DMS53 treated with DMSO at 0.1 percent for 48 hours (cell line): Measurements from ENCODE around the gene AZU1.
"Not testable (repeated sequence)": the region's sequence is repeated elsewhere in the genome, so short reads cannot be mapped to it uniquely, and the experiment has no call there.

Source experiments
- DNase-seq: peaks from one replicate; lab custom pipeline; 2025; ENCODE audit not compliant: unreplicated experiment; lab: John Stamatoyannopoulos, UW

AZU1 gene

DNA sequence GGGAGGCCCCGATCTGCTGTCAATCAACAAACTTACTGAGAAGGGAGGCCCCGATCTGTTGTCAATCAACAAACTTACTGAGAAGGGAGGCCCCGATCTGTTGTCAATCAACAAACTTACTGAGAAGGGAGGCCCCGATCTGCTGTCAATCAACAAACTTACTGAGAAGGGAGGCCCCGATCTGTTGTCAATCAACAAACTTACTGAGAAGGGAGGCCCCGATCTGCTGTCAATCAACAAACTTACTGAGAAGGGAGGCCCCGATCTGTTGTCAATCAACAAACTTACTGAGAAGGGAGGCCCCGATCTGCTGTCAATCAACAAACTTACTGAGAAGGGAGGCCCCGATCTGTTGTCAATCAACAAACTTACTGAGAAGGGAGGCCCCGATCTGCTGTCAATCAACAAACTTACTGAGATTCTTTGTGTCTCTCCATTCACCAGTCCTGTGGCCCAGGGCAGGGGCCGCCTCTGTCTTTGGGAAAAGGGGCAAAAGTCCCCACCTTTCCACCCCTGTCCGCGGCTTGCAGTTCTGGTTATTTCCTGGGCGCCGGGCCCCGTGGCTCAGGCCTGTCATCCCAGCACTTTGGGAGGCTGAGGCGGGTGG is 26.1 kb downstream of the AZU1 start:
- not testable (repeated sequence) for DNase-seq

DNA sequence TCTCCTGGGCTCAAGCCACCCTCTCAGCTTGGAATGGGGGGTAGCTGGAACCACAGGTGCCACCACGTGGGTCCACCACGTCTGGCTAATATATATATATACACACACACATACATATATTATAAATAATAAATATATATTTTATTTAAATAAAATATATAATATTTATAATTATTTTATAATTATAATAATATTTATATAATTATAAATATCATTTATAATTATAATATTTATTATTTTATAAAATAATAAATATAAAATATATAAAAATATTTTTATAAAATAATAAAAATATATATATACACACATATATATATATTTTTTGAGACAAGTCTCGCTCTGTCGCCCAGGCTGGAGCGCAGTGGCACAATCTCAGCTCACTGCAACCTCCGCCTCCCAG is 26.9 kb downstream of the AZU1 start:
- no peak for DNase-seq

DNA sequence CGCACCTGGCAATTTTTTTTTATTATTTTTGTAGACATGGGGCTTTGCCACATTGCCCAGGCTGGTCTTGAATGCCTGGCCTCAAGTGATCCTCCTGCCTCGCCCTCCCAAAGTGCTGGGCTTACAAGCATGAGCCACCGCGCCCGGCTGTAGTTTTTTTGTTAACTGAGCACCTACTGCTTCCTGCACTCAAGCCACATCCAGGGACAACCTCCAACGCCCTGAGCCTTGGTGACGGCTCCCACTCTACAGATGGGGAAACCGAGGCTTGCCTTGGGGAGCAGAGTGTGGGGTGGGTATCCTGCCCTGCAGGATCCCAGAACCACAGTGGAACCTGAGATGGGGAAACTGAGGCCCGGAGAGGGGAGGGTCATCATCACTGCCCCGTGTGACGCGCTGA is 27.5 kb downstream of the AZU1 start:
- no peak for DNase-seq

DNA sequence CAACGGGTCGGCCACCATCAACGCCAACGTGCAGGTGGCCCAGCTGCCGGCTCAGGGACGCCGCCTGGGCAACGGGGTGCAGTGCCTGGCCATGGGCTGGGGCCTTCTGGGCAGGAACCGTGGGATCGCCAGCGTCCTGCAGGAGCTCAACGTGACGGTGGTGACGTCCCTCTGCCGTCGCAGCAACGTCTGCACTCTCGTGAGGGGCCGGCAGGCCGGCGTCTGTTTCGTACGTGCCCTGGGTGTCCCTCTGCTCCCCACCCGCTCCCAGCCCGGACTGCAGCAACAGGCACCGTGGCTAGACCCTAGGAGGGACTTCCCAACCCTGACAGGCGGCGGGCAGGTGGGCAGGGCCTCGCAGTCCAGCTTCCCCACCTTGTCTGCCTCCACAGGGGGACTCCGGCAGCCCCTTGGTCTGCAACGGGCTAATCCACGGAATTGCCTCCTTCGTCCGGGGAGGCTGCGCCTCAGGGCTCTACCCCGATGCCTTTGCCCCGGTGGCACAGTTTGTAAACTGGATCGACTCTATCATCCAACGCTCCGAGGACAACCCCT is 28.0 kb downstream of the AZU1 start:
- no peak for DNase-seq

DNA sequence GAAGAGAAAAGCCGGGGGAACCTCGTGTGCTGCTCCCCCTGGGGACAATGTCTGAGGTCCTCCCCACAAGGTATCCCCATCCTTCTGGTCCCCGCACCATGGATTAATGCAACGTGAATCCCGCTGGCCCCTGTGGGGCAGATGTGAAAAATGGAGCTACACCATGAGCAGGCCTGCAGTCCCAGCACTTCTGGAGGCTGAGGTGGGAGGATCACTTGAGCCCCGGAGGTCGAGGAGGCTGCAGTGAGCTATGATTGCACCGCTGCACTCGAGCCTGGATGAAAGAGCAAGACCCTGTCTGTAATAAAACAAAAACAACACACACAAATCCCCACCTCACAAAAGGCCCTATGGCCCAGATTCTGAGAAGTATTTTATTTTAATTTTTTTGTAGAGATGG is 30.6 kb downstream of the AZU1 start:
- no peak for DNase-seq

DNA sequence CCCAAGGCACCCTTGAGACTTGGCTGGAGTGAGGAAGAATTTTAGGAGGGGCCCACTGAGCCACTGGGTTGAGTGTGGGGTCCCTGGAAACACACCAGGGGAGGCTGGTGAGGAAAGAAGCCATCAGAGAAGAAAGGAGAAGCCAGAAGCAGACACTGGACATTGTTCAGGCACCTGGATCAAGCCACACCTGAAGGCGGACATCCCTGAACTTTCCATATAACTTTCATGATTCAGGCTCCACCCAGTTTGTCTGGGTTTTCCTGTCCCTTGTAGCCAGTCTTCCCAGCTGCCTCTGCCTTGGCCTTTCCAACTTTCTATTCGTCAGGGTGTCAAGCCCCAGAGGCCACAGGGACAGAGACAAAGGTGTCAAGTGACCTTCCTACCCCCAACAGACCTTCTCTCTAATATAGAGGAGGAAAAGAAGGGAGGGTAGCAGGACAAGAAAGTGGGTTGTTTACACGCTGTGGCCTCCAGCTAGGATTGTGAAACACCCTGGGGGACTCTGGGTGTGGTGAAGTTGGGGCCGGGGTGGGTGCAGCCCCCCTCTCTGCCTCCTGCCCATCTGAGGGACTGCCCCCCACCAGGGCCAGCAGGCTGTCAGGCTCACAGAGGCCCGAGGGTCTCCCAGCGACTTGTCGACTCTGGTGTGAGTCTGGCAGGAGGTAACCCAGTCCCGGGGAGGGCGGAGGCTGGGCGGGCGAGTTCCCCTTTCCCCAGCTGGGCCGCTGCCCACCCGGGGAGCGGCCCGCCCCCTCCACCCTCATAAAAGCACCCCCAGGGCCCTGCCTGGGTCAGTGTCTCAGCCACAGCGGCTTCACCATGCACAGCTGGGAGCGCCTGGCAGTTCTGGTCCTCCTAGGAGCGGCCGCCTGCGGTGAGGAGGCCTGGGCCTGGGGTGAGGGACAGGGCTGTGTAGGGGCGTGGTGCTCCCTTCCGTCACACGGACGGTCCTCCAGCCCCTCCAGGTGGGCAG is 31.5 kb downstream of the AZU1 start, which contains the start of gene CFD:
CFD (plus strand) TSS at position 797 of the 976 bp plus-strand sequence; CDS start at position 823, 26 bp downstream.
- no peak for DNase-seq

DNA sequence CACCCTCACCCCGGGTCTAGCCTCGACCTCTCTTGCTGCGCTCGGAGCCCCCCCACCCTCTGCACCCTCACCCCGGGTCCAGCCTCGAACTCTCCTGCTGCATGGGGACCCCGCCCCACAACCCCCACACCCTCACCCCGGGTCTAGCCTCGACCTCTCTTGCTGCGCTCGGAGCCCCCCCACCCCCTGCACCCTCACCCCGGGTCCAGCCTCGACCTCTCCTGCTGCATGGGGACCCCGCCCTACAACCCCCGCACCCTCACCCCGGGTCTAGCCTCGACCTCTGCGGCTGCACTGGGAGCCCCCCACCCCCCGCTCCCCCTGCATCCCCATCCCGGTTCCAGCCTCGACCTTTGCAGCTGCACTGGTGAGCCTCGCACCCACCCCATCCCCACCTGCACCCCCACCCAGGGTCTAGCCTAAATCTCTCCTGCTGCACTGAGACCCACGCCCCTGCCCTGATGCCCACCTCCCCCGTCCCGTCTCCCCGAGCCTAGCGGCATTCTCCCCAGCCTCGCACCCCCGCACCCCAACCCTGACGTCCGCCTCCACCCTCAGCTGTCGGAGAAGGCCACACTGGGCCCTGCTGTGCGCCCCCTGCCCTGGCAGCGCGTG is 33.6 kb downstream of the AZU1 start:
- no peak for DNase-seq

DNA sequence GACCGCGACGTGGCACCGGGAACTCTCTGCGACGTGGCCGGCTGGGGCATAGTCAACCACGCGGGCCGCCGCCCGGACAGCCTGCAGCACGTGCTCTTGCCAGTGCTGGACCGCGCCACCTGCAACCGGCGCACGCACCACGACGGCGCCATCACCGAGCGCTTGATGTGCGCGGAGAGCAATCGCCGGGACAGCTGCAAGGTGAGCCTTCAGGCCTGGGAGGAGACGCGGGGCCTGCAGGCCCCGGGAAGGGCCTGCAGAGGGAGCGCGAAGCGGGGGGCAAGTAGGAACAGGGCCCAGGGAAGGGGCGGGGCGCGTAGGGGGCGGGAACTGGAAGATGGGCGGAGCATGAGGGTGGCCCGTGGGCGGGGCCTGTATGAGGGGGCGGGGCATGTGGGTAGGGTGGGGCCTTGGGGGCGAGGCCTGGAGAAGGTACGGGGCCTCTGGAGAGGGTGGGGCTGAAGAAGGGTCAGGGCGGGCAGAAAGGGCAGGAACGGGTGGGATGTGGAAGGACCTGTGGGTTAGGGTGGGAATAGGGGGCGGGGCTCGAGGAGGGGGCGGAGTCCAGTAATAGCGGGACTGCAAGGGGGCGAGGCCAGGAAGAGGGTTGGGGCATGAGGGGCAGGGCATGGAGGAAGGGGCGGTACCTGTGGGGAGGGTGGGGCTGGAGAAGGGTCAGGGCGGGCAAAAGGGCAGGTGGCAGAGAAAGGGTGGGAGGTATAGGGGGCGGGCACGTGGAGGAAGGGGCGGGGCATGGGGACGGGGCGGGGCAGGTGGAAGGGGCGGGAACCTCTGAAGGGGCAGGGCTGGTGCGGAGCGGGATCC is 34.3 kb downstream of the AZU1 start:
- no peak for DNase-seq

DNA sequence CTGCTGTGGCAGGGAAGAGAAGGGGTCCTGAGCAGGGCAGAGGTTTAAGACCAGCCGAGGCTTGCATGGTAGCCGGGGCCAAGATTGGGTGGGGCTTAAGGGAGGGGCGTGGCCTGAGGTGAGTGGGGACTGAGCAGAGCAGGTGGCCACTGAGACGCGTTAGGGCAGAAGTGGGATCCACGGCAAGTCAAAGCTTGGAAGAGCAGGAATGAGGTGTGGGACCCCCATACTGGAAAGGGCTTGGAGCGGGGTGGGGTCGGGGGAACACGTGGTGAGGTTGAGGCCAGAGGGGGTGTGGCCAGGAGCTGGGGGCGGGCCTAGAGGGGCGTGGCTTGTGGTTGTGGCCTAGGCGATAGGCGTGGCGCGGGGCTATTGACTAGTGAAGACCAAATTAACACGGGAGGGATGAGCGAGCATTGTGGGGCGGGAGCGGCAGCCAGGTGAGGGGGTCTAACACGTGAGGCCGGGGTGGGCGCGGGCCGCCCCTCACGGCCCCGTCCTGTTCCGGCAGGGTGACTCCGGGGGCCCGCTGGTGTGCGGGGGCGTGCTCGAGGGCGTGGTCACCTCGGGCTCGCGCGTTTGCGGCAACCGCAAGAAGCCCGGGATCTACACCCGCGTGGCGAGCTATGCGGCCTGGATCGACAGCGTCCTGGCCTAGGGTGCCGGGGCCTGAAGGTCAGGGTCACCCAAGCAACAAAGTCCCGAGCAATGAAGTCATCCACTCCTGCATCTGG is 35.1 kb downstream of the AZU1 start:
- no peak for DNase-seq

DNA sequence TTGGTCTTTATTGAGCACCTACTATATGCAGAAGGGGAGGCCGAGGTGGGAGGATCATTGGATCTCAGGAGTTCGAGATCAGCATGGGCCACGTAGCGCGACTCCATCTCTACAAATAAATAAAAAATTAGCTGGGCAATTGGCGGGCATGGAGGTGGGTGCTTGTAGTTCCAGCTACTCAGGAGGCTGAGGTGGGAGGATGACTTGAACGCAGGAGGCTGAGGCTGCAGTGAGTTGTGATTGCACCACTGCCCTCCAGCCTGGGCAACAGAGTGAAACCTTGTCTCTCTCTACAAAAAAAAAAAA is 35.6 kb downstream of the AZU1 start:
- no peak for DNase-seq

DNA sequence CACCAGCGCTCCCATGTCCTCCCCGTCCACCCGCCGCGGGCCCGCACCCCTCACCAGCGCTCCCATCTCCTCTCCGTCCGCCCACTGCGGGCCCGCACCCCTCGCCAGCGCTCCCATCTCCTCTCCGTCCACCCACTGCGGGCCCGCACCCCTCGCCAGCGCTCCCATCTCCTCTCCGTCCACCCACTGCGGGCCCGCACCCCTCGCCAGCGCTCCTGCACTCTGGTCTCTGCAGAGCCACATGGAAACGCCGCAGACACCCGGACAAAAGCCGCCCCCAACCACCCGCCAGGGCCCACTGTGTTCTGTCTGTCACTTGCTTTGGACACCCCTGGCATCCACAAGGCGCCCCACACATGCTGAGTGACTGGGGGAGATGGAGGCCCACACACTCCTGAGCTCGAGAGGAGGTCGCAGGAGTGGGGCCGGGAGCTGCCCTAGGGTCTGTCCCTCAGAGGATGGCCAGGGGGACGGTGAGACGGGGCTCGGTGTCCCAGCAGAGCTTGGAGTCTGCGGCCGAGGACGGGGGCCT is 39.2 kb downstream of the AZU1 start:
- DNase-seq: no peak

DNA sequence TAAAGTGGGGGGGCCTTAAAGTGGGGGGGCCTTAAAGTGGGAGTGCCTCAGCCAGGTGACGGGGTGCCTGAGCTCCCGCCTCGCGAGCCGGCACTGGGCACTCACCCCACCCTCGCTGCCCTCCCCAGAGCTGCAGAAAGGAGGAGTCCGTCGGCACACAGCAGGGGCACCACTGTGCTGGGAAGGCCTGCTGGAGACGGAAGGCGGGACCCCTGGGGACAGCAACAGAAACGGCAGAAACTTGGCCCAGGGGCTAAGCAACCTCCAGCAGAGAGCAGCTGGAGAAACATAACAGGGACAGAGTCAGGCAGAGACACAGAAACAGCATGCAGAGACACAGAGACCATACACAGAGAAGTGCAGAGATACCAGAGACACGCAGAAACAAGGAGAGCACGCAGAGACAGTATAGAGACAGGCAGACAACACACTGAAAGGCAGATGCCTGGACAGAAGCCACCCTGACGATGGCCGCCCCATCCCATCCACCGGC is 39.7 kb downstream of the AZU1 start:
- DNase-seq: no peak

DNA sequence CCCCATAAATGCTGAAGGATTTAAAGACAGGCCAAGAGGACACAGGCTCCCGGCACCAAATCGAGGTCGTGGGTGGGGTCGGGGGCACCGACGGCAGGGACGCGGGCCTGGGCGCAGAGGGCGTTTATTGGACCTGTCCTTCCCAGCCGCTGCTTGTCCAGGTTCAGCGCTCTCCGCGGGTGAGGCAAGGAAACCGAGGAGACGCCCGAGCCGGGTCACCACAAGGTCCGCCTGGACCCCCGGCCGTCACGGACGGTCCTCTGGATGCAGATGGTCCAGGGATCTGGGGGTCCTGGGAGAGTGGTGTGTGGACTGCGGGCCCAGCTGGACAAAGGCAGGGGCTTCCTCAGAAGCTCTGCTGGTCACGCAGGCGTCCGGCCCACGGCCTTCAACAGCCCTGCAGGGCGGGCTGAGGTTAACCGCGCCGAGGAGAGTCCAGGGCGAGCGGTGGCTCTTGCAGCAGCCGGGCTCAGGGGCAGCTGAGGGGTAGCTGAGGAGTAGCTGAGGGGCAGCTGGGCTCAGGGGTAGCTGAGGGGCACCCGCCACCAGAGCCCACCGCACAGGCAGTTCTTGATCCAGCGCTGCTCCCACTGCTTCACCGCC is 40.3 kb downstream of the AZU1 start:
- DNase-seq: no peak

DNA sequence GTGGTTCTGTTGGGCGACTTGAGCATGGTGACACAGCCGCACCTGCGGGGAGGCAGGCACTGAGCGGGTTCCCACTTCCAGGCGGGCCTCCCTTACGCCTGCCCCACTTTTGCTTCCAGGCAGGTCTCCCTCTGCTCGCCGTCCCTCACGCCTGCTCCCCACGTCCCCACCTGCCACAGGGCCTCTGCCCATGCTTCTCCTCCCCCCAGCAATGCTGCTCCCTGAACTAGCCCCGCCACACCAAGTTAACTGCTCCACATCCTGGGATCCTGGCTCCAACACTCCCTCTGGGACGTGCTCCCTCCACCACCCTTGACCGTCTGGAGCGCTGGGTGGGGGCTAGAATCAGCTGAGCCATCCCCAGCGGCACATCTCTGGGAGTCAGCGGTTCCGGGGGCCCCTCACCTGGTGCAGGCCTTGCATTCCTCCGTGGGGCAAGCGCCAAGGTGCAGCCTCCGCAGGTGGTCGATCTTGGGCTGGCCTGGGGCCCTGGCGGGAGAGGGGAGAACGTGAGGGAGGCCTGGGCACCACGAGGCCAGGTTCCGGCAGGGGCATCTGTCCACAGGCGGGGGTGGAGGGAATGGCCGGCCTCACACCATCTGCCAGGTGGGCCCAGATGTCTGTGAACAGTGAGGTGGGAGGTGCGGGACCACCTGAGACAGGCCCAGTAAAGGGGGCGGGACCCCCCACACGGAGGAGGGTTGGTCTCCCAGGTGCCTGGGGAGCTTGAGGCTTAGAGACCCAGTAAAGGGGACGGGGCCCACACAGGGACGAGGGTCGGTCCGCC is 41.0 kb downstream of the AZU1 start:
- no peak for DNase-seq

DNA sequence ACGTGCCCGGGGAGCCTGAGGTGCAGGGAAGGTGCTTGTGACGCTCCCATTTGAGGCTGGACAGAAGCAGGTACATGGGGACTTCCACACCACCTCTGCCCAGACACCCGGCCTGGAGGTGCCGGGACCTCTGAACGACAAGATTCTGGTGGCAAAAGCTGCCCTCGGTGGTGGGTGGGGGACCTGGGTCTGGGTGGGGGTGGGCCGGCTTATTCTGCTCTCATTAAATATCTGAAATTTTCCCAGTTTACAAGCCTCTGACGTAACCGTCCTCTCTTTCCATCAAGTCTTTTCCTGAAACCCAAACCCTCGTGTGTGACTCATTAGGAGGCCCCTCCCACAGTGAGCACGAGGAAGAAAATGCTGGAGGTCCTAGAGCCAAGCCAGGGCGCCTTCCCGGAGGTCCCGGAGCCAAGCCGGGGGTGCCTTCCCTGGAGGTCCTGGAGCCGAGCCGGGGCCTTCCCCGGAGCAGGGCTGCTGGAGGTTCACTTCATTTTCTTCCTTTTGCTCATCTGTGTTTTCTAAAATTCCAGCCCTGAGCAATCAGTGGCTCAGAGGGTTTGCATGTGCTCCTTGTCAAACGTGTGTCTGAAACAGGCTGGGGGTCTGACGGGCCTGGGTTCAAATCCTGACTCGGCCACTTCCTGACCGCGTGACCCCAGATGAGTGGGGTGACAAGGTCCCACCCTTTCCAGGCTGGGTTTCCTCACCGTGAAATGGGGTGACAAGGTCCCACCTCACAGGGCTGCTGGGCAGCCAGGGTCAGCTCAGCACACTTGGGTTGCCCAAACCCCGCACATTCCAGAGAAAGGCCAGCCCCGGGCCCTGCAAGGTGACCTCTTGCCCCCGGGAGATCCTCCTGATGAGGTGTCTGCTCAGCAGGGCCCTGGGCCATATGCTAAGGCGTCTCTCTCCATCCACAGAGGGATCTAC is 41.9 kb downstream of the AZU1 start:
- no peak for DNase-seq

DNA sequence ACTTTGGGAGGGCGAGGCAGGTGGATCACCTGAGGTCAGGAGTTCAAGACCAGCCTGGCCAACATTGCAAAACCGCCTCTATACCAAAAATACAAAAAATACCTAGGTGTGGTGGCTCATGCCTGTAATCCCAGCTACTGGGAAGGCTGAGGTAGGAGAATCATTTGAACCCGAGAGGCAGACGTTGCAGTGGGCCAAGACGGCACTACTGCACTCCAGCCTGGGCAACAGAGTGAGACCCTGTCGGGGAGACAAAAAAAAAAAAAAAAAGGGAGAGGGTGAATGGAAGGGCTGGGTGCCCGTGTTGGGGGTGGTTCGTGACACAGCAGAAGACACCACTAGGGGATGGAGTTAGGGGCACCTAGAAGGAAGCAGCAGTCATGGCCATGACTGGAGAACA is 42.7 kb downstream of the AZU1 start:
- no peak for DNase-seq

DNA sequence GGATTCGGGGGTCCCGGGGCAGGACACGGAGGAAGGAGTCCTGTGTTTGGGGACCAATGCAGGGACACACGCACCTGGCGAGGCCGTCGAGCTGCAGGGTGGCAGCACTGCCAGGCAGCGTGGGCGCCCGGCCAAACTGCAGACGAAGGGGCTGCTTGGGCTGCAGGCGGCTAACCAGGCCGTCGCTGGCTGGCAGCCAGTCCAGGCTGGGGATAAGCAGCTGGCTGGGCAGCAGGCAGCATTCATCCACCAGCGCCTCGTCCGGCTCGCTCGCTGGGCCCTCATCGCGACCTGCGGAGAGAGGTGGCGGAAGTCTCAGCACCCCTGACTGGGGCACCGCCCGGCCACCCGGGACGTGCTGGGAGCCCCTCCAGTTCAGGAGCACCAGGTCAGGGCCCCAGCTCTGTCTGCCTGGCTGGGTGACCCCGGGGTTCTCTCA is 43.3 kb downstream of the AZU1 start:
- DNase-seq: no peak
